A549 treated with CORT108297 at 1 μM for 4 hours (cell line): Measurements from ENCODE around the gene PLK2. TPM values are rescaled to one million over a fixed set of nuclear protein-coding genes. Genes with fewer than 3 reads are reported as not detected.

Experiments used
- total RNA-seq: library from RNA; stranded (reverse); fragments of 200-300 nt; extraction: Qiagen RNA extraction; gene quantifications from 5 replicates; pipeline ENCODE4 v1.2.3, GENCODE V29; 2022

PLK2 gene
- 74.5 to 83.3 TPM (median 78.4 TPM) in 5 replicates for total RNA-seq

GRCh38 chr5:58460002-58460731 is at the start of gene PLK2:
PLK2 (minus strand) TSS chr5:58460086; CDS start chr5:58459959, 127 bp downstream.

GRCh38 chr5:58491216-58491892 is 31.5 kb upstream of the PLK2 start, which contains the start of gene GAPT:
GAPT (plus strand) TSS chr5:58491435; CDS start chr5:58494537, 3,102 bp downstream.

Other genes starting within 250 kb of the PLK2 start
- not detected in 5 replicates for gene GAPT, start 31.3 kb upstream of the PLK2 start, total RNA-seq
- gene RAB3C, start 123.0 kb upstream of the PLK2 start, total RNA-seq, result not detected in 5 replicates